GDM1 (cell line): ENCODE data around the gene PRDM2.
A peak's percentile ranks its signal among the peaks of the same experiment; 100 is the strongest.
"Not testable (repeated sequence)": the region's sequence is repeated elsewhere in the genome, so short reads cannot be mapped to it uniquely, and the experiment has no call there.

Source experiments
- DNase-seq: peaks from one replicate; lab custom pipeline; 2025; lab: John Stamatoyannopoulos, UW

PRDM2 gene, protein sequence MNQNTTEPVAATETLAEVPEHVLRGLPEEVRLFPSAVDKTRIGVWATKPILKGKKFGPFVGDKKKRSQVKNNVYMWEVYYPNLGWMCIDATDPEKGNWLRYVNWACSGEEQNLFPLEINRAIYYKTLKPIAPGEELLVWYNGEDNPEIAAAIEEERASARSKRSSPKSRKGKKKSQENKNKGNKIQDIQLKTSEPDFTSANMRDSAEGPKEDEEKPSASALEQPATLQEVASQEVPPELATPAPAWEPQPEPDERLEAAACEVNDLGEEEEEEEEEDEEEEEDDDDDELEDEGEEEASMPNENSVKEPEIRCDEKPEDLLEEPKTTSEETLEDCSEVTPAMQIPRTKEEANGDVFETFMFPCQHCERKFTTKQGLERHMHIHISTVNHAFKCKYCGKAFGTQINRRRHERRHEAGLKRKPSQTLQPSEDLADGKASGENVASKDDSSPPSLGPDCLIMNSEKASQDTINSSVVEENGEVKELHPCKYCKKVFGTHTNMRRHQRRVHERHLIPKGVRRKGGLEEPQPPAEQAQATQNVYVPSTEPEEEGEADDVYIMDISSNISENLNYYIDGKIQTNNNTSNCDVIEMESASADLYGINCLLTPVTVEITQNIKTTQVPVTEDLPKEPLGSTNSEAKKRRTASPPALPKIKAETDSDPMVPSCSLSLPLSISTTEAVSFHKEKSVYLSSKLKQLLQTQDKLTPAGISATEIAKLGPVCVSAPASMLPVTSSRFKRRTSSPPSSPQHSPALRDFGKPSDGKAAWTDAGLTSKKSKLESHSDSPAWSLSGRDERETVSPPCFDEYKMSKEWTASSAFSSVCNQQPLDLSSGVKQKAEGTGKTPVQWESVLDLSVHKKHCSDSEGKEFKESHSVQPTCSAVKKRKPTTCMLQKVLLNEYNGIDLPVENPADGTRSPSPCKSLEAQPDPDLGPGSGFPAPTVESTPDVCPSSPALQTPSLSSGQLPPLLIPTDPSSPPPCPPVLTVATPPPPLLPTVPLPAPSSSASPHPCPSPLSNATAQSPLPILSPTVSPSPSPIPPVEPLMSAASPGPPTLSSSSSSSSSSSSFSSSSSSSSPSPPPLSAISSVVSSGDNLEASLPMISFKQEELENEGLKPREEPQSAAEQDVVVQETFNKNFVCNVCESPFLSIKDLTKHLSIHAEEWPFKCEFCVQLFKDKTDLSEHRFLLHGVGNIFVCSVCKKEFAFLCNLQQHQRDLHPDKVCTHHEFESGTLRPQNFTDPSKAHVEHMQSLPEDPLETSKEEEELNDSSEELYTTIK (N-terminal part only)

GRCh38 chr1:13699936-13700520, at the start of gene PRDM2:
Gene PRDM2, plus strand, starts transcription at chr1:13700188. Its CDS starts 15,418 bp downstream, at chr1:13715606.
- DNase-seq = peak; percentile 40

- no peak for DNase-seq
Measured at GRCh38 chr1:13651279-13651678, 48.7 kb upstream of the PRDM2 start.

- DNase-seq = no peak
Measured at GRCh38 chr1:13652238-13652637, 47.8 kb upstream of the PRDM2 start.

DNA sequence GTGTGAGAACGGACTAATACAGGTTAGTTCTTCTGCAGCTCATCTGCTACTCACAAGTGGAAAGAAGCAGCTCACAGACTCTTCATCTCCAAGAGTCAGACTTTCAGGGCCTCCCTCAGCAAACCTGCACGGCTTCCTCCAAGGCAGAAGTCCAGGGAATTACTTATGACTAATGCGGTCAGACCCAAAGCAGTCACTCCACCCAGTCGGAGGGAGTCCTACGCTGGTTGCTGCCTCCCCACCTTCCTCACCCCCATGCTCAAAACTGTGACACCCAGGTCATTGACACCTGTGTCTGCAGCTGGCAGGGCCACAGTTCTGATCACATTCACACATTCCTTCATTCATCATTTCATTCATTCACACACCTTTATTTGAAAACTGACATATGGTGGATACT, 38.4 kb upstream of the PRDM2 start:
- DNase-seq = no peak

- DNase-seq = no peak
Measured at GRCh38 chr1:13662493-13662892, 37.5 kb upstream of the PRDM2 start.

DNA sequence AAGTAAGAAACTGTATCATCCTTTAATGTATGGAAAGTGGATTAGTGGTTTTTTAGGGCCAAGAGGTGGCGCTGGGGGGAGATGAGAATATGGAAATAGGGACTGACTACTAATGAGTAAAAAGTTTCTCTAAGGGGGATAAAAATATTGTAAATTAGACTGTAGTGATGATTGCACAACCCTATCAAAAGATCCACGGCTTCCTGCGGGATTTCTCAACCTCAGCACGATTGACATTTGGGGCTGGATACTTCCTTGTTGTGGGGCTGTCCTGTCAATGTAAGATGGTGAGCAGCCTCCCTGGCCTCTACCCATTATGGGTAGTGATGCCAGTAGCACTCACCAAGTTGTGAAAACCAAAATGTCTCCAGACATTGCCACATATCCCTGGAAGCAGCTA, 36.0 kb upstream of the PRDM2 start:
- DNase-seq = no peak

- no peak for DNase-seq
Measured at GRCh38 chr1:13664451-13664850, 35.5 kb upstream of the PRDM2 start.

DNA sequence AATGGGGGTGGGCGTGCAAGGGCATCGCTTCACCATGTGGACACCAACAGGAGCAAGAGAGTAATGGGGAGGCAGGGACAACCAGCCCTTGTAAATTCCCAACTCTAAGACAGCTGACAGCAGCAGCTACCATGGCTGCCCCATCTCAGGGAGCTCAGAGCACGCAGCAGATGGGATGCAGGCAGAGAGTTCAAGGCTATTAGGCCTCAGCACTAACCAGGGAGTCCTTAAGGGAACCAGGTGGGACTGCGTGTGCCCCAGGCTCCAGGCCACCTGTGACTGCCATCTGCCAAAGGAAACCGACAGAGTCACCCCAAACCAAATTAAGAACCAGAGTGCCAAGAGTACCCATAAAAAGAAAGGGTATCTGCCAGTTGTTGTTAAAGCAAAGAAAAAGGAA, 33.7 kb upstream of the PRDM2 start:
- DNase-seq = no peak

DNA sequence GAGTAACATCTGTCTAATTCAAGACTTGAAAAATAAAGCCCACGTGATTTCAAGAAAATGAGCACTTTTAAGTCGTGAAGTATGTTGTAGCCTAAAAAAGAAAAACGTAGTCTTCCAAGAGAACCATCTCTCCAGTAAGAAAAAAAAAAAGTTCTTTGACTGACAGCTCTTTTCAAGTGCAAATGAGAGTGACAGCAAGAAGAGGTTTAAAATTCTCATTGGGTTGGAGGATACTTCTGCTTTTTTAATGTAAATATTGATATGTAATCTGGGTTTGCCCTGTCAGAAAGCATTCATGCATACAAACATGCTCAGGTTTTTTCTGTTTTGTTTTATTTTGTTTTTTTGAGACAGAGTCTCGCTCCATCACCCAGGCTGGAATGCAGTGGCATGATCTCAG, 32.3 kb upstream of the PRDM2 start:
- no peak for DNase-seq

DNA sequence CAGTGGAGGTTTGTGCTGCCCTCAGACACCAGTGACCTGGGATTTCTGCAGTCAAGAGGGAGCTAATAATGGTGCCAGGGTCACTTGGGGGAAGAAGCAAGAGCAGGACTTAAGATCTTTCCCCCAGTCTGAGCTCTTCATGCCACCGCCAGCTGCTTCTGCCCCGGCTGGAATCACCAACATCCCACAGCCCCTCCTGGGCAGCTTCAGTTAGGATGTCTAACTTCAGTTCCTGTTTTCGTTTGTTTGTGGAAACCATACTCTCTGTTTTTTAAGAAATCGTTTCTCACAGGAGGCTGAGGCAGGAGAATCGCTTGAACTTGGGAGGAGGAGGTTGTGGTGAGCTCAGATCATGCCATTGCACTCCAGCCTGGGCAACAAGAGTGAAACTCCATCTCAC, 25.6 kb upstream of the PRDM2 start:
- DNase-seq = no peak

GRCh38 chr1:13675151-13675651, 24.8 kb upstream of the PRDM2 start:
- no peak for DNase-seq

GRCh38 chr1:13677896-13678295, 22.1 kb upstream of the PRDM2 start:
- no peak for DNase-seq

DNA sequence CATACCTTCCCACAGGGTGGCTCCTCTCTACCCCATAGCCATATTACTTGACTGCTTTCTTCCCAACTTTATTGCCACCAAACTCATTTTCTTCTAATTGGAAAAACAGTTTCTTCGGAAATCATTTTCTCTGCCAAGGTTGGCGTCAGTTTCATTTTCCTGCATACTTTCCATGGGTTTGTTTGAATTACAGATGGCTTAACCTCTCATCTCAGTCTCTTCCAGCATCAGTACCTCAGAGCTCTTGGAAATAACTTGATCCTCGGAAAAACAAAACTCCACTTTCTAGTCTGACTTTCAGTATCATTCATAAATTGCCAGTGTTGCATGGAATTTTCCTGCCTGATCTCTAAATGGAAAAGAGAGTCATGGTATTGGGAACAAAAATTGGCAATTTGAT, 20.3 kb upstream of the PRDM2 start:
- no peak for DNase-seq

GRCh38 chr1:13680609-13681008, 19.4 kb upstream of the PRDM2 start:
- DNase-seq = not testable (repeated sequence)

DNA sequence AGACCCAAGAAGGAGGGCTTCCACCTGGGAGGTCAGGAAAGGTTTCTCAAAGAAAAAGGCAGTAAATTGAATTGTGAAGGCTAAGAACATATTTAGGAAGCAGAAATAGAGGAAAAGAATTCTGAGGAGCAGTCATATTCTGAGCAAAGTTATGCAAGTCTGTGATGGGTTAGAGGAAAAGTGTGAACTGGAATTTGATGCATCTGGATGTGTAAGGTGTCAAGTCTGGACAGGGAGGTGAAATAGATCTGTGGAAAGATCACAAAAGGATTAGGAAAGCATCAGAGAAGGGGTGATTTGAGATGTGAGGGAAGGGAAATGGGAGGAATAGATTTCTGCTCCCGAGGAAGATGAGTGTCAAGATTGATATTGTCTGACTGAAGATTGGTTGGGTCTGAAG, 18.1 kb upstream of the PRDM2 start:
- no peak for DNase-seq

DNA sequence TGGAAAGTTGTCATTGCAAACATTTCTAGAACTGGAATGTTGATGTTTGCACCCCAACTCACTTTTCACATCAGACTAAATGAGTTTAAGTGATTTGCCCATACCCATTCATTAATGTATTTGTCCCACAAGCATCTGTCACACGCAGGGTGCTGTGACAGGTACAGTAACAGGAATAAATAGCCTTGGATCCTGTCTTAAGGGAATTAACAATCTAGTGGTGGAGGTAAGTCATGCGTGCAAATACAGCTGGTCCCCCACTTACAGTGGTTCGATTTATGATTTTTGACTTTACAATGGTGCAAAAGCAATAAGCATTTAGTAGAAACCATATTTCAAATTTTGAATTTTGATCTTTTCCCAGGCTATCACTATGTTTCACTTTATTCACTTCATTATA, 17.5 kb upstream of the PRDM2 start:
- DNase-seq = no peak

- no peak for DNase-seq
Measured at GRCh38 chr1:13683206-13683605, 16.8 kb upstream of the PRDM2 start.

DNA sequence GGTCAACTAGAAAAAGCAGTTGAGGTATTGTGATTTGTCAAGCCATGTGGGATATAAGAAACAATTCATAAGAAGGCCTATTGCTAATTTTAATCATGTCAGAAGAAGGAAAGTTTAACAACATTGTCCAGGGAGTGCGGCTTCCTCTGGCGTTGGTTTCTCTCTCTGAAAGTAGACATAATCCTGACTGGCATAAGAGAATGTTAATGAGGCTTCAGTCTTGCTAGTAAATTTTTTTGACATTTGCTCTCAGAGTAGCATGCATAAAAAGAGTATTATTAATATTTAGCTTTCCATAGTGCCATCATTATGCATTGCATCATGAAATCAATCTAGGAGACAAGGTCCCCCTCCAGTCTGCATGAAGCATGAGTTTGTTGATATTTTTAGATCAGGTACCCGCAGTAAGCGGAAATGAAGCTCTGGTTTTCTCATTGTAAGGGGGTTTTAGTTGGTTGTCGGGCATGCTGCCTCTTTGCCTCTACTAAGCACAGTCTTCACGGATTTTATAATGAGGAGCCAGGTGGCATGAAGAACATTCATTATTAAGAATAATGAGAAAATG, 12.8 kb upstream of the PRDM2 start:
- DNase-seq = no peak

DNA sequence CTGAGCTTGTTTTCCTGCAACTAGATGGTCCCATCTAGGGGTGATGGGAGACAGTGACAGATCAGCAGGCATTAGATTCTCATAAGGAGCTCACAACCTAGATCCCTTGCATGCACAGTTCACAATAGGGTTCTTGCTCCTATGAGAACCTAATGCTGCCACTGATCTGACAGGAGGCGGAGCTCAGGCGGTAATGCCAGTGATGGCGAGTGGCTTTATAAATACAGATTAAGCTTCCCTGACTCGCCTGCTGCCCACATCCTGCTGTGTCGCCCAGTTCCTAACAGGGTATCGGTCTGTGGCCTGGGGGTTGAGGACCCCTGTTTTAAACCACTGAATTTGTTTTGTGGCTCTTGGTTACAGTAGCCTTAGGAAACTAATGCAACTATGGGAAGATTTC, 6.9 kb upstream of the PRDM2 start:
- not testable (repeated sequence) for DNase-seq

- DNase-seq = no peak
Measured at GRCh38 chr1:13694886-13695684, 4.9 kb upstream of the PRDM2 start.

DNA sequence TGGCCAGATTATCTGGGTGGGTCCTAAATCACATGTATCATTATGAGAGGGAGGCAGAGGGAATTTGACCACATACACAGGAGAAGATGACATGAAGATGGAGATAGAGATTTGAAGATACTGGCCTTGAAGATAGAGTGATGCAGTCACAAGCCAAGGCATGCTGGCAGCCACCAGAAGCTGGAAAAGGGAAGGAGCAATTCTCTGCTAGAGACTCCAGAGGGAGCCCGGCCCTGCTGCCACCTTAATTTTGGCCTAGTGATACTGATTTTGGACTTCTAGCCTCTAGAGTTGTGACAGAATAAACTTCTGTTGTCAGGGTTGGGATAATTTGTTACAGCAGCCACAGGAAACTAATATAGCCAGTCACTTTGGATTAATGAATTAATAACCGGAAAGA, 2.2 kb upstream of the PRDM2 start:
- DNase-seq = no peak
